Measurements from ENCODE around the gene RBM4B. TPM values are rescaled to one million over a fixed set of nuclear protein-coding genes. Genes with fewer than 3 reads are reported as not detected.
A peak's percentile ranks its signal among the peaks of the same experiment; 100 is the strongest.

Gene RBM4B
- total and polyA plus RNA-seq, 2 experiments from 2014 or later, result 28.0 to 31.0 TPM

GRCh38 chr11:66665369-66665768 lies 12.3 kb downstream of the RBM4B start:
- Histone ChIP-seq H3K27me3 (ENCODE audit: insufficient read depth) (no peaks in the 10 kb centered on the region), H2AFZ (no peak overlapping the region), H3K4me2 (no peak overlapping the region), H3K4me3 (no peak overlapping the region), H3K79me2 (replicated peaks; ENCODE audit: insufficient read depth) (peaks cover 72% of the 10 kb centered on the region), H3K27ac (ENCODE audit: low read depth) (0 out of 2 replicates have a peak overlapping the region, but pooled peaks have one; percentile 69), H3K36me3 (ENCODE audit: insufficient read depth) (peaks cover 34% of the 10 kb centered on the region), H3F3A (replicated peaks; ENCODE audit: low read depth) (peaks cover 14% of the 10 kb centered on the region), H3K9me2 (ENCODE audit: insufficient read depth) (no peaks in the 10 kb centered on the region), H3K4me1 (ENCODE audit: insufficient read depth) (no peaks in the 10 kb centered on the region), H4K20me1 (replicated peaks; ENCODE audit: insufficient read depth) (peaks cover 57% of the 10 kb centered on the region)
- H3K27ac Mint-ChIP-seq, result no peak overlapping the region
- no peak for DNase-seq (ENCODE audit: low spot score)
- H3K27me3 Mint-ChIP-seq (ENCODE audit: insufficient read depth, low read depth, poor library complexity), result peaks cover 2% of the 10 kb centered on the region
- H3K4me3 Mint-ChIP-seq, result no peak overlapping the region
- TF ChIP-seq REST (IDR thresholded peaks at IDR 0.05; ENCODE audit: unreplicated experiment), result no peak
- no peak for TF ChIP-seq POLR2AphosphoS5 (IDR thresholded peaks at IDR 0.05; ENCODE audit: low read depth)
- TF ChIP-seq CTCF (conservative IDR thresholded peaks at IDR 0.05; ENCODE audit: low read depth in 2 of 2), result no peak
- no peak for TF ChIP-seq NANOG (IDR thresholded peaks at IDR 0.05; ENCODE audit: borderline replicate concordance)
- no peak for TF ChIP-seq ZNF114 (CRISPR knock-in tag; IDR thresholded peaks at IDR 0.05)
- no peak for TF ChIP-seq EZH2 (IDR thresholded peaks at IDR 0.05; ENCODE audit: low read depth, unreplicated experiment)
- TF ChIP-seq STAT1 (IDR thresholded peaks at IDR 0.05; ENCODE audit: unreplicated experiment), result no peak
- no peak for TF ChIP-seq ZNF331 (CRISPR knock-in tag; IDR thresholded peaks at IDR 0.05; ENCODE audit: low read depth)
- TF ChIP-seq JUNB (IDR thresholded peaks at IDR 0.05; ENCODE audit: unreplicated experiment), result no peak
- TF ChIP-seq CREB1 (CRISPR knock-in tag; IDR thresholded peaks at IDR 0.05; ENCODE audit: low read depth), result no peak
- TF ChIP-seq ZNF462 (CRISPR knock-in tag; IDR thresholded peaks at IDR 0.05), result no peak
- peaks cover 46% of the 10 kb centered on the region; the same call in 2 of the 3 replicates for H3K36me3 Mint-ChIP-seq (ENCODE audit: low read depth)
- no peaks in the 10 kb centered on the region for H3K4me1 Mint-ChIP-seq
- ATAC-seq, result no peak
- no peaks in the 10 kb centered on the region for H3K9me3 Mint-ChIP-seq
